ENCODE measurements around the gene RAB15. TPM values are rescaled to one million over a fixed set of nuclear protein-coding genes. Genes with fewer than 3 reads are reported as not detected.
A peak's percentile ranks its signal among the peaks of the same experiment; 100 is the strongest.

RAB15 gene
- total RNA-seq, 1 donor = 4.8 TPM

DNA sequence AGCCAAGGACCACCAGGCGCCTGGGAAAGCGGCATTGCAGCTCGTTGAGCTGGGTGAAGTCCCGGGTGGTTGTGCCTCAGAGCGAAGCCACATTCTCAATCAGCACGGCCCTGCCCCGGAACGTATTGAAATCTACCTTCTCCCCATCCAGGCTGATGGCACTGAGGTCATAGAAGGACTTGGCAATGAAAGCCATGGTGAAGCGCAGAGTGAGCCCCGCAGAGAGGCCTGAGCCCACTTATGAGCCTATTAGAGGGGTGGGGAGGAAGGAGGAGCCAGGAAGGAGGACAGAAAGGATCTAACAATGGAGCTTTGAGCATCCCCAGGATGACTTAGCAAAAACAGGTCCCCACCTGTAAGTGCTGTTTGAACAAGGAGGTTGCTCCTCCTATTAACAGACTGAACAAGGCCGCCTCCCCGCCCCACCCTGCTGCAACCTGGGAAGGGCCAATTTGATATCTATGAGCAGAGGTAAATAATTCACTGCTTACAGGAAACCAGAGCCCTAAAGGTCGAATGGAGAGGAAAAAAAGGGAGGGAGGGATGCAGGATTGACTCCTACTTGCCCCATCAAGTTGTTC, 29.5 kb downstream of the RAB15 start, which contains the start of gene GPX2:
GPX2 (minus strand) TSS at position 215 of the 581 bp plus-strand sequence; CDS start at position 196, 19 bp downstream.
- no peak for DNase-seq (ENCODE audit: low read depth)
- TF ChIP-seq, protein P1, sequence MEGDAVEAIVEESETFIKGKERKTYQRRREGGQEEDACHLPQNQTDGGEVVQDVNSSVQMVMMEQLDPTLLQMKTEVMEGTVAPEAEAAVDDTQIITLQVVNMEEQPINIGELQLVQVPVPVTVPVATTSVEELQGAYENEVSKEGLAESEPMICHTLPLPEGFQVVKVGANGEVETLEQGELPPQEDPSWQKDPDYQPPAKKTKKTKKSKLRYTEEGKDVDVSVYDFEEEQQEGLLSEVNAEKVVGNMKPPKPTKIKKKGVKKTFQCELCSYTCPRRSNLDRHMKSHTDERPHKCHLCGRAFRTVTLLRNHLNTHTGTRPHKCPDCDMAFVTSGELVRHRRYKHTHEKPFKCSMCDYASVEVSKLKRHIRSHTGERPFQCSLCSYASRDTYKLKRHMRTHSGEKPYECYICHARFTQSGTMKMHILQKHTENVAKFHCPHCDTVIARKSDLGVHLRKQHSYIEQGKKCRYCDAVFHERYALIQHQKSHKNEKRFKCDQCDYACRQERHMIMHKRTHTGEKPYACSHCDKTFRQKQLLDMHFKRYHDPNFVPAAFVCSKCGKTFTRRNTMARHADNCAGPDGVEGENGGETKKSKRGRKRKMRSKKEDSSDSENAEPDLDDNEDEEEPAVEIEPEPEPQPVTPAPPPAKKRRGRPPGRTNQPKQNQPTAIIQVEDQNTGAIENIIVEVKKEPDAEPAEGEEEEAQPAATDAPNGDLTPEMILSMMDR (IDR thresholded peaks at IDR 0.05; ENCODE audit: insufficient read depth, low read length) = no peak

DNA sequence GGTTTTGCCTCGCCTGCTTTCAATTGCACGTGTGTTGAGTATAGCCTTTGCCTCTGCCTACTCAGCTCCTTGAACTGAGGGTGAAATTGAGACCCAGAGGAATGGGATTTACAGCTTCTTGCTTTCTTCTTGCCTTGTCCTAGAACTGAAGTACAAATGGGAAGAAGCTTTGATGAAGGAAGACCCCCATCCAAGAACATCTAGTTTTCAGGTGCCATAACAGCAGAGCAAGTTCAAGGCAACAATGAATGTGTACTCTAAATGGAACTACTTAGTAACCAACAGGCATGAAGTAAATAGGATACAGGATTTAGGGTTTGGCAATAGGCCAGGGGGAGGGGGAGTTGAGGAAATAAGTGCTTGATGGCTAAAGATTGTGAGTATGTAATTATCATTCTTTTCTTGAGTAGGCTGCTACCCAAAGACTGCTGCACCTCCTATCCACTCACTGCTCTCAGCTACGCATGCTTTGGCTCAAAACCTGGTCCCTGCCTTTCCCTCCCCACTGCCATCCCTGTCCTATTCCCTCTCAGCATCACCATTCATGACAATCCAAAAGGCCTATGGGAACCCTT, 31.7 kb downstream of the RAB15 start:
- no peak for DNase-seq (ENCODE audit: low read depth)
- TF ChIP-seq, protein P1 (IDR thresholded peaks at IDR 0.05; ENCODE audit: insufficient read depth, low read length) = no peak
- no peak overlapping the region for H3K4me3 ChIP-seq (ENCODE audit: low read depth, low read length)

More for the DNA sequence above, 29.5 kb downstream of the RAB15 start, which contains the start of gene GPX2:
- no peak within 1 kb of the TSS for H3K4me3 ChIP-seq (ENCODE audit: low read depth, low read length)

DNA sequence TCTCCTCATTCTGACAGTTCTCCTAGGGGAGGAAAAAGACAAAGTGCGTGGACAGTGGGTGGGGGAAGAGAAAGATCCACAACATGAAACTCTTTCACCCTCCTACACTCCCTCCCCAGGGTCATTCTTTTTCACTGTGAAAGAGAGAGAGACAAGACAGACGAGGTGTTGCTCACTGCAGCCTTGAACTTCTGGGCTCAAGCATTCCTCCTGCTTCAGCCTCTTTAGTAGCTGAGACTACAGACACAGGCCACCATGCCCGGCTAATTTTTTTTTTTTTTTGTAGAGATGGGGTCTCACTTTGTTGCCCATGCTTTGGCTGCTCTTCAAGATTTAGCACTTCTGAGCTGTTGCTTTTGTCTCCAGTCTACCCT, 32.3 kb downstream of the RAB15 start:
- TF ChIP-seq, protein P1 (IDR thresholded peaks at IDR 0.05; ENCODE audit: insufficient read depth, low read length) = no peak
- DNase-seq (ENCODE audit: low read depth) = no peak
- no peak overlapping the region for H3K4me3 ChIP-seq (ENCODE audit: low read depth, low read length)

DNA sequence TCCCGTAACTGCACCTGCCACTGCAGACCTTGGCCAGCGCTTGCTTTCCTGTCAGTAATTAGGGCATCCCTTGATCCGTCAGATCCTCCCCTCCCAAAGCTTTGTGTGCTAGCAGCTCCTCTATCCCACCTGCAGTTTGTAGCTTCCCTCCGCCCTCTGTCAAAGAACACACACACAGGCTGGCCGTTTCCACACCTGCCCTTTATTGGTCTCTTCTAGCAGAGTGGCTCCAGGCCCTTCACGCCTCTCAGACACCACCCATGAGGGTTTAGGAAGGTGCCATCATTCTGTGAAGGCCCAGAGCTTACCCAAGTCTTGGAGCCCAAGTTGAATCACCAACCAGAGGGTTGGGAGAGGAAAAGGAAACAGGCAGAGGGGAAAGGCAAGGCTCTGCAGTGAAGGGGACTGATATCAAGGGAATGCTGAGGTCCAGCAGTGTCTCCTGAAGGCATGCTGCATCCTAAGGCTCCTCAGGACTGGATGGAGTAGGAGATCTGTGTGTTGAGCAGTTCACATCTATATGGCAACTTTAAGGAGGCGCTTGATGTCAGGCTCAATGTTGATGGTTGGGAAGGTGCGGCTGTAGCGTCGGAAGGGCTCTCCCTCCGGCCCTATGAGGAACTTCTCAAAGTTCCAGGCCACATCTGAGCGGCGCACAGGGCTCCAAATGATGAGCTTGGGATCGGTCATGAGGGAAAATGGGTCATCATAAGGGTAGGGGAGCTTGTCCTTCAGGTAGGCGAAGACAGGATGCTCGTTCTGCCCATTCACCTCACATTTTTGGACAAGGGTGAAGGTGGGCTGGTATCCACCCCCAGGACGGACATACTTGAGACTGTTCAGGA, 32.9 kb downstream of the RAB15 start:
- TF ChIP-seq, protein P1 (IDR thresholded peaks at IDR 0.05; ENCODE audit: insufficient read depth, low read length) = no peak
- no peak for DNase-seq (ENCODE audit: low read depth)
- H3K4me3 ChIP-seq (ENCODE audit: low read depth, low read length) = no peak overlapping the region

DNA sequence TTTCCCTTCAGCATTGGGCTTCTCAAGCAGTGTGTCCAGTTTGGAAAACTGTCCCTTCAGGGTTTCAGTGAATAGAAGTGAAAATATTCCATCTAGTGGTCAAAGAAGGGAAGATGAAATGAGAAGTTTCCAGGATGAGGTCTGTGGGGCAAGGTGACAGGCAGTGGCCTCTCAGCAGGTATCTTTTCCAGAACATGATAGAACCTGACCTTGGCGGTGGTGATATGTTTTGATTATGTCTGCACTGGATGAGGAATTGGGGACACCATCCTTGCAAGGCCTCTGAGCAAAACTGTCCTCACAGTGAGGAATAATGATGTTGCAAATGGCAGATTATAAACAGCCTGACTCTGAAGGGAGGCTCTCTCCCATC, 34.3 kb downstream of the RAB15 start:
- DNase-seq (ENCODE audit: low read depth) = peak; percentile 22
- no peak overlapping the region for H3K4me3 ChIP-seq (ENCODE audit: low read depth, low read length)
- TF ChIP-seq, protein P1 (IDR thresholded peaks at IDR 0.05; ENCODE audit: insufficient read depth, low read length) = peak; percentile 24

DNA sequence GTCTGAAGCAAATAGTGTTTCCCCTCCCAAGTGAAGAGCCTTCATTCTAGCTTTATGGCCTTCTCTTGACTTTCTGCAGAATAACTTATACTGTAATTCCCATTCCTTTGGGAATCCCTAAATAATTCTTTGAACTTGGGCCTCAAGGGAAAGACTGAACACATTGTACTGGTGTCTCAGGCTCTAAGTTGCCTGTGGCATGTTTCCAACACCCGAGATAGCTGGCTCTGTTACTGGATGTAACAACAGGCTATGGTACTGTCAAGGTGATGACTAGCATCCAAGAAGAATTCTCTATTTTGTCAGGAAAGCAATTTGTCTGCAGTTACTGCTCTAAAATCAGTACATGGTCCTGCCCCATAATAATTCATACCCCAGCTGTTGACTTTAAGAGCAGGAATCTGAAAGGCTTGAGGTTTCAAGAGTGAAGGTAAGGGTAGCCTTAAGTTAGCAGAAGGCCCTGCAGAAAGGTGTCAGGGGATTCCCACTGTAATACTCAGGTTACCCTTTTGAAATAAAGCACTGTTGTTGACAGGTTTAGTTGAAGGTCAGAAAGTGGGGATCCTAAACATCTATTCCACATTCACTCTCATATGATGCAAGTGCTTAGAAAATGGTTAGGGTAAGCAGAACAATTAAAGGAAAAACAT, 34.8 kb downstream of the RAB15 start:
- TF ChIP-seq, protein P1 (IDR thresholded peaks at IDR 0.05; ENCODE audit: insufficient read depth, low read length) = no peak
- H3K4me3 ChIP-seq (ENCODE audit: low read depth, low read length) = no peak overlapping the region
- peak; percentile 50 for DNase-seq (ENCODE audit: low read depth)

Measured in fibroblast of the aortic adventitia (primary cell).